GM21423 (cell line): ENCODE data around the gene INSYN2B.

ENCODE experiments used
- ATAC-seq: cut with Tn5 transposase; IDR thresholded peaks from one replicate; pipeline ENCODE4 v1.9.1; 2021; ENCODE audit warnings: mild to moderate bottlenecking, moderate library complexity; ENCODE audit not compliant: unreplicated experiment

INSYN2B gene

DNA sequence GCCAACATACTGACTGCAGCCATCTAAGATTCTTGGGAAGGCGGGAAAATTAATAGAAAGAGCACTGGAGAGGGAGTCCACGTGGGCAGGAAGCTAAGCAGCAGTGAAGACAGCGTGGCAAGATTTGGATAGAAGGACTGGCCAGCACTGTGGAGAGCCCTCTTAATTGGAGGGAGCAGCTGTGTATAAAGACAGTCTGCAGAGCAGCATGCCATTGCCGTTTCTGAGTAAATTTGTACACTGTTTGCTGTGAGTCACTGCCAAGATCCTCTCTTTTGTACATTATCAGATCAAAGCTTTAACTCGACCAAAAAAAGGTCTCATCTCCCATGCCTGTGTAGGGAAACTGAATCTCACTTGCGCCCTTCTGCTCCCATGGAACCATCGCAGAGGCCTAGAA is 45.3 kb downstream of the INSYN2B start:
- no peak for ATAC-seq

GRCh38 chr5:169933616-169934015 is 46.7 kb downstream of the INSYN2B start:
- no peak for ATAC-seq

- no peak for ATAC-seq
These were observed 47.2 kb downstream of the INSYN2B start for GRCh38 chr5:169933127-169933526.

DNA sequence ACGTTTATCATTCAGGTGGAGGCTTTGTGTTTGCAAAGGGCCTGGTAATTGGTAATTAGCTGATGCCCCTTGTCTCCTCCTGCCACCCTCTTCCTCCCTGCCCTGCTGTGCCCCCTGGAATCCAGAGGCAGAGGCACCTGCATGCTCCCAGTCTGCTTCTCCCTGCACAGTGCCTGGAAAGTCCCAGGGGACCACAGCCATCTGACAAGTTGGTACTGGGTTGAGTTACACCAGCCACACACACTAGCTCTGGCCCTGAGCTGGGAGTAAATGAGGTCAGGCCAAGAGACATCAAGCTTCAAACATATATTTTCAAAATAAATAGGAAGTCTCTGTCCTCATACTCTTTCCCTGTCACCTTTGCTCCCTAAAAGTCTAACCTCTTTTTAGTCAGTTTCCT is 56.3 kb downstream of the INSYN2B start:
- peak; percentile 64 for ATAC-seq

DNA sequence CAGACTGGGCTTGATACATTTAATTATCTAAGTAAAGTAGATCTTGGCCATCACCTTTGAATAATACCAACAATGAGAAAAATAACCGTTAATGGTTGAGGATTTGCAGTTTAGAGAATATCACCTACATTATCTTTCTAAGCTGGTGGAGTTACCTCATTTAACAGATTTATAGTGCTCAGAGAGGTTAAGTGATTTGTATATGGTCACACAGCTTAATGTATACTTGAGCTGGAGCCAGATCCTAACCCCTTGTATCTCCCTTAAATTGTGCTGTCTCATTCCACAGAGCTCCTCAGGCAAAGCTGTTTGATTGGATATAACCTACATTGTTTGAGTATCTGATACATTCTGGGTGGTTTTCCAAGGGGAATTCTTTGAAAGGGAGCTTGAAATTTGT is 57.8 kb downstream of the INSYN2B start:
- ATAC-seq: no peak

- ATAC-seq: no peak
These were observed 58.3 kb downstream of the INSYN2B start for GRCh38 chr5:169921949-169922348.

GRCh38 chr5:169921384-169921783 is 58.9 kb downstream of the INSYN2B start:
- no peak for ATAC-seq

DNA sequence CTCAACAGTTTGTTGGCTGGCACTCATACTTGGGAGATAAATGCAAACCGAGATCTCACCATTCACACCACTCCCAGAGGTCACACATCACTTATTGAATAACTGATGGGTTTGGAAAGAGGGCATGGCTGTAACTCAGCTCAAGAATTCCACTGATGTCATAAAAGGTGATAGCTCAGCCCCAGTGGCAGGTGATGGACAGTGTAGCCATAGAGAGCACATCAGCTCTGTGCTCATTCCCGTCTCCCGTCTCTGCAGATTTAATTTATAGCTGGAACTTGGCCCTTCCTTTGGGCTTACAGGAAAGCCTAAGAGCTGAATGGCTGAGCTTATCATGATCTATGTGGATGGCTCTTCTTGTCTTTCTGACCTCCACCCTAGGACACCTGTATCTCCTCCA is 59.8 kb downstream of the INSYN2B start:
- no peak for ATAC-seq

DNA sequence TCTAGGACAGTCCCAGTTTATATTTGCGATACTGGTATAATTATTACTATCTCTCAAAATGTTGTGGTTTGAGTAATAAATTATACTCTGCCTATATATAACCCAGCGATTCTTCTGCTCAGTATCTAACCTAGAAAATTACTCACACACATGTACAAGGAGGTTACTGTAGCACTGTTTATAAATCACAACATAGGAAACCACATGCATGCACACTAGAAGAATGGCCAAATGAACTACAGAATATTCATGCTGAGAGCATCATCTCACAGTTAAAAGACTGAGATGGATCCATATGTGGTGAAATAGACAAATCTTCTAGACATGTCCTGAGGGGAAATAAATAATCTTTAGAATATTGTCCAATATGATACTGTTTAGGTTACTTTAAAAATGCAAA is 62.1 kb downstream of the INSYN2B start:
- ATAC-seq: no peak

DNA sequence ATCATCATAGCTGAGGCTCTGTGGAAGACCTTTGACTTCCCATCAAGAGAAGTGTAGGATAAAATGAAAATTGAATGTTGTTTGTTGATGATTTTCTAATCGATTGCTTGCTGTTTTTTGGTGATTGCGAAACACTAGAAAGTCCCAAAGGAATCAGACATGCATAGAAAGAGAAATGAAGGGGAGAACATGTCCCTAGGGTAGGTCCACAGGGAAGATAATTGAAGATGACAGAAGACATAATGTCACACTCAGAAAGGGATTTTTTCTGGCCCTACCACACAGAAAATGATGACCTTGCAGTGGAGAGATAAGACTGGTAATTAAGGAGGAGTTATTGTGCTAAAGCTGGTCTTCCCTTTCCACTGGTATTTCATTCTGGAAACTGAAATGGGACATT is 62.8 kb downstream of the INSYN2B start:
- ATAC-seq: no peak

DNA sequence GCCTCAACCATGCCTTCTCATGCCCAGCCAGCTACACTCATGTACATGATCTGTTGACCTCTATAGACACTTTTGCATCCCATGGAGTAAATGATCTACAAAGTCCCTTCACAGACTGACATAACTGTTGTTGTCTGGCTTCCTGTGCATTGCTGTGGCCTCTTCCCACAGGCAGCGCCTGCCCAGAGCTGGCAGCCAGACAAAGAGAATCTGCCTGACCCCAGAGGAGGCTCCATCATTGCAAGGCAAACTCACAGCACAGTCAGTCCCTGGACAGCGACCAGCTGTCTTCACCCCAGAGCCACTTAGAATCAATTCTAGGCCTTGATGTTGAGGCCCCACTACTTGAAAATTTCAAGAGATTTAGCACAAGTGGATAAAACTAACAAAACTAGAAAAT is 65.5 kb downstream of the INSYN2B start:
- ATAC-seq: peak; percentile 77

DNA sequence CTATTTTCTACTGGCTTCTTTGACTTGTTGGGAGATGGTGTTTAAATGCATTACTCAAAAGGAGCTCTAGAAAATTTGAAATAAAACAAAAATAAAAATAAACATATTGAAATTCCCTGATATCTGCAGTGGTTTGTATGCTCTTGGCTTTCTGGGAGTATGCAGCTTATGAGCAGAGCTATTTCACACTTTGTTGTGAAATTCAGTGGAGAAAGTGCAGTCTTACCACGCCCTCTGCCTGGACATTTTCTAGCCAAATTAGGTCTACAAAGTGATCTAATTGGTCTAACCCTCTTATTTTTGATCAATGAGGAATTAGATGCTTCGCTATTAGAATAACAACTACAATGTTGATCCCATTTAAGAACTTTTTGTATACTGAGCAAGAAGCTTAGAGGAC is 66.8 kb downstream of the INSYN2B start:
- ATAC-seq: no peak

DNA sequence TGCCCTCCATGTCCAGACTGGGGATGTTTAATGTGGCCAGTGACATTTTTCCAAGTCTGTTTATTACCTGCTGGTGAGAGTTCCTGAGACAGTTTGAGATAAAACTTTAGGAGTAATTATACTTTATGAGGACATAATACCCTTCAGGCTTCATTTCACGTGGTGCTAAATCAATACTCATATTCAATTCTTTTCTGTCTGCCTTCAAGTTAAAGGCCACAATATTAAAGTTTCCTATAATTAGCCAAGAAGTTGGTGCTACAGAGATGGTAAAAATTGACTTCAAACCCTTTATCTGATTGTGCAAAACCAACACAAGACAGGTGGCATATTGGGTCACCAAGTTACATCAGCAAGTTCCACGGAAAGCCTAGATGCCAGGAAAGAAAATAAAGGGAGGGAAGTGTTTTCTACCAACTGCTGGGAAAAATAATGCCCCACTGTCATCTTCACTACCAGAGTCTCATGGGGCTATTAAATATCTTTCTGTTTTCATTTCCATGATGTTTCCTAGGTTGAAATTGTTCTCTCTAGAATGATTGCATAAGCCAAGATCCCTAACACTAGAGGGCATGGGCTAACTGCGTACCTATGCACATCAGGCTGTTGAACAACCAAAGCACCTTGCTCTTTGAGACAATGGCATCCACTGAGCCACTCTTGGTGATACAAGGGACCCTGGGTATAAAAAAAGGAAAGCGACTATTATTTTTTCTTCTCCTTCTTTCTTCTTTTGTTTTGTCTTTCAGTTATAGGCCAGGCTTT is 68.7 kb downstream of the INSYN2B start:
- ATAC-seq: no peak

GRCh38 chr5:169910393-169910792 is 69.9 kb downstream of the INSYN2B start:
- ATAC-seq: no peak

DNA sequence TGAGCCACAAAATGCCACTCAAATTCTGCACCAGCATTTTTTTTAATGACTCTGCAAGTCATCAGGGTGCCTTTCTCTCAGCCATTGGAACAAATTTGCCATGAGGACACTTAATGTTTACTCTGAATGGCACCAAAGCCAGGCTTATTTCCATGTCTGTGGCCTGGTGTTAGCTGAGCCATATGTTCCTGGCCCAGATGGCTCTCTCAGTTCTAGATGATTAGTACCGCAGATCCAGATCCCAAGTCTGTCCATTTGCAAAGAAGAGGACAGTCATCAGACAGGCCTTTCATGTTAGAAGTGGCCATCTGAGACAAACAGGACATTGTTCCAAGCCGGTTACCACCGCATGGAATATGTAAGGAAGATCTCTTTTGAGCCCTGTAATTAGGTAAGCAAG is 70.3 kb downstream of the INSYN2B start:
- ATAC-seq: no peak

DNA sequence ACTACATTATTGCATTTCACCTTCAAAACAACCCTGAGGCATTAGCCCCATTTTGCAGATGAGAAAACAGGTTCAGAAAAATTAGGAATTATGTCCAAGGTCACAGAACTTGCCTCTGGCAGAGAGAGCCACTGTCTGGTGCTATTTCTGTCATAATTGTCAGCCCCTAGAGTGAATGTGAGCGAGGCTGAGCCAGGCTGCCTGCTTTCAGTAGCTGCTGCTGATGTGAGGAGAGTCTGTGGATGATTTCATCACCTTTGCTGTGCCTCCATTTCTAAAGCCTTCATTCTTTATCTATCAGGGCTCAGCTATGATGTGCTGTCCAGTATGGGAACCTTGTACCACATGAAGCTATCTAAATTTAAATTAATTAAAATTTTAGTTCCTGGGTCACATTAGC is 71.4 kb downstream of the INSYN2B start:
- no peak for ATAC-seq

- no peak for ATAC-seq
These were observed 73.3 kb downstream of the INSYN2B start for GRCh38 chr5:169906745-169907649.

- ATAC-seq: no peak
These were observed 75.3 kb downstream of the INSYN2B start for GRCh38 chr5:169905017-169905416.

DNA sequence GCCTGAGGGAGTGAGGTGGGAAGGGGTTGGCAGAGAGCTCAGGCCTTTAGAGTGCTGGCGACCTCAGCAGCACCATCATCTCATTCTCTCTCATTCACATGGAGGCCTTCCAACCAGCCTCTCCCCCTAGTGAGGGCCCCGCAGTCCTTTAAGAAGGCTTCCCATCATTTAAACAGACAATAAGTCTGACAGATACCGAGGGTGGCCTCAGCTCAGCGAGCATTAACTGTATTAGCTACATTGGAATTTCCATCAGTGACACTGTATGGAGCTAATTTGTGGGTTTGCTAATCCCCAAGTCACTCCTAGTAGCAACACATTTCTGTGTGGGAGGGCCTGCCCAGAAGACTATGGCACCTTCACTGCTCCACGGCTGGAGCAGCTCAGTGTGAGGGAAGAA is 75.8 kb downstream of the INSYN2B start:
- no peak for ATAC-seq

- ATAC-seq: no peak
These were observed 76.2 kb downstream of the INSYN2B start for GRCh38 chr5:169904059-169904458.

GRCh38 chr5:169901896-169902295 is 78.4 kb downstream of the INSYN2B start:
- no peak for ATAC-seq

GRCh38 chr5:169897481-169897880 is 82.8 kb downstream of the INSYN2B start:
- no peak for ATAC-seq
